DOHH2 (cell line): ENCODE measurements around the gene ALK.

Experiments used
- H3F3A ChIP-seq: fragments of 200-600 bp; sonication (generic), shearing (Covaris generic); 2 replicates; pipeline ENCODE4 v1.6.0; 2016; ENCODE audit warnings: antibody characterized with exemption, mild to moderate bottlenecking; ENCODE audit not compliant: control insufficient read depth, insufficient read depth
- H3K27ac ChIP-seq: fragments of 200-600 bp; sonication (generic); 2 replicates; pipeline ENCODE4 v1.5.1; 2014; ENCODE audit warnings: low read depth, mild to moderate bottlenecking, low read length, moderate library complexity
- H3K27me3 ChIP-seq: fragments of 200-600 bp; sonication (generic); 2 replicates; pipeline ENCODE4 v1.6.1; 2014; ENCODE audit warnings: mild to moderate bottlenecking, low read length, mixed read lengths; ENCODE audit not compliant: control insufficient read depth
- H3K36me3 ChIP-seq: fragments of 200-600 bp; sonication (generic); 2 replicates; pipeline ENCODE4 v1.6.1; 2014; ENCODE audit warnings: mild to moderate bottlenecking, low read length, moderate library complexity, mixed read lengths; ENCODE audit not compliant: control insufficient read depth
- H3K4me1 ChIP-seq: fragments of 200-600 bp; sonication (generic); 2 replicates; pipeline ENCODE4 v1.6.1; 2014; ENCODE audit warnings: mild to moderate bottlenecking, low read length, mixed read lengths; ENCODE audit not compliant: control insufficient read depth
- H3K4me2 ChIP-seq: fragments of 200-600 bp; sonication (generic); 2 replicates; pipeline ENCODE4 v1.6.0; 2014; ENCODE audit warnings: mild to moderate bottlenecking, low read length, moderate library complexity
- H3K4me3 ChIP-seq: fragments of 200-600 bp; sonication (generic); 2 replicates; pipeline ENCODE4 v1.5.1; 2014; ENCODE audit warnings: mild to moderate bottlenecking, low read length, mixed read lengths
- H3K79me2 ChIP-seq: fragments of 200-600 bp; sonication (generic); 2 replicates; pipeline ENCODE4 v1.6.1; 2014; ENCODE audit warnings: mild to moderate bottlenecking, low read length, mixed read lengths; ENCODE audit not compliant: control insufficient read depth
- H3K9me2 ChIP-seq: fragments of 200-600 bp; sonication (generic); replicated peaks from 2 replicates; pipeline ENCODE4 v1.6.1; 2014; ENCODE audit warnings: mild to moderate bottlenecking, low read length, mixed read lengths; ENCODE audit not compliant: control insufficient read depth
- H3K9me3 ChIP-seq: fragments of 200-600 bp; sonication (generic); 2 replicates; pipeline ENCODE4 v1.6.1; 2014; ENCODE audit warnings: antibody characterized with exemption, low read length, mixed read lengths; ENCODE audit not compliant: control insufficient read depth, insufficient read depth
- H4K20me1 ChIP-seq: fragments of 200-600 bp; sonication (generic); 2 replicates; pipeline ENCODE4 v1.6.0; 2014; ENCODE audit warnings: low read depth, mild to moderate bottlenecking, antibody characterized with exemption, low read length, moderate library complexity; ENCODE audit not compliant: control insufficient read depth, insufficient read depth
- CTCF ChIP-seq: fragments of 200-600 bp; sonication (generic); IDR thresholded peaks from one replicate; pipeline ENCODE4 v1.5.1; 2014; ENCODE audit warnings: antibody characterized with exemption, mild to moderate bottlenecking, low read depth, low read length; ENCODE audit not compliant: poor library complexity, severe bottlenecking
- EZH2phosphoT487 ChIP-seq: fragments of 200-600 bp; sonication (generic); IDR thresholded peaks from 2 replicates; pipeline ENCODE4 v1.6.1; 2017; ENCODE audit warnings: borderline replicate concordance, mild to moderate bottlenecking, antibody characterized with exemption, low read length, moderate library complexity, mixed read lengths

ALK gene

GRCh38 chr2:29212009-29212408, 709.4 kb downstream of the ALK start:
- Histone ChIP-seq H3K4me2 (no peak overlapping the region), H3K4me1 (no peaks in the 10 kb centered on the region), H3K27me3 (peaks cover 10% of the 10 kb centered on the region; the same call in 1 of the 2 replicates), H3K9me3 (no peaks in the 10 kb centered on the region), H3K27ac (no peak overlapping the region), H3K79me2 (no peaks in the 10 kb centered on the region), H3K36me3 (no peaks in the 10 kb centered on the region), H3K9me2 (no peaks in the 10 kb centered on the region), H3K4me3 (no peak overlapping the region), H4K20me1 (no peaks in the 10 kb centered on the region), H3F3A (no peaks in the 10 kb centered on the region)
- TF ChIP-seq CTCF (no peak), EZH2phosphoT487 (no peak)

- Histone ChIP-seq H3K27me3 (peaks cover 10% of the 10 kb centered on the region; the same call in 1 of the 2 replicates), H4K20me1 (no peaks in the 10 kb centered on the region), H3K36me3 (no peaks in the 10 kb centered on the region), H3F3A (no peaks in the 10 kb centered on the region), H3K9me3 (no peaks in the 10 kb centered on the region), H3K4me1 (no peaks in the 10 kb centered on the region), H3K9me2 (no peaks in the 10 kb centered on the region), H3K4me2 (no peak overlapping the region), H3K27ac (no peak overlapping the region), H3K79me2 (no peaks in the 10 kb centered on the region), H3K4me3 (no peak overlapping the region)
- TF ChIP-seq CTCF (no peak), EZH2phosphoT487 (no peak)
These were observed 711.8 kb downstream of the ALK start for GRCh38 chr2:29209551-29209950.

- Histone ChIP-seq H3K4me2 (no peak overlapping the region), H3K9me2 (no peaks in the 10 kb centered on the region), H3K4me3 (no peak overlapping the region), H4K20me1 (no peaks in the 10 kb centered on the region), H3K36me3 (no peaks in the 10 kb centered on the region), H3K27me3 (peaks cover 3% of the 10 kb centered on the region; the same call in 1 of the 2 replicates), H3K27ac (no peak overlapping the region), H3K4me1 (no peaks in the 10 kb centered on the region), H3F3A (no peaks in the 10 kb centered on the region), H3K9me3 (no peaks in the 10 kb centered on the region), H3K79me2 (no peaks in the 10 kb centered on the region)
- no peak for TF ChIP-seq EZH2phosphoT487
- no peak for TF ChIP-seq CTCF
These were observed 713.8 kb downstream of the ALK start for GRCh38 chr2:29207352-29208148.
